Keratinocyte (primary cell): ENCODE results near the gene ESYT3. TPM values are rescaled to one million over a fixed set of nuclear protein-coding genes. Genes with fewer than 3 reads are reported as not detected.
"Not testable (repeated sequence)": the region's sequence is repeated elsewhere in the genome, so short reads cannot be mapped to it uniquely, and the experiment has no call there.

ENCODE experiments used
- DNase-seq: peaks from one replicate; pipeline ENCODE4 v3.0.0-alpha.2; 2011; ENCODE audit warnings: low read depth, missing footprints, low spot score
- FAIRE-seq: peaks from 2 replicates; lab custom pipeline; 2011; peaks lifted over from hg19 to GRCh38; lab: Jason Lieb, UNC
- H2AFZ ChIP-seq: 2 replicates; pipeline ENCODE4 v1.6.0; 2012; ENCODE audit warnings: low read length, control low read depth, inconsistent platforms; ENCODE audit not compliant: control insufficient read depth
- H3K27ac ChIP-seq: 2 replicates; pipeline ENCODE4 v1.5.1; 2011; ENCODE audit warnings: low read length; ENCODE audit not compliant: control insufficient read depth, insufficient read depth
- H3K27me3 ChIP-seq: 3 replicates; pipeline ENCODE4 v1.6.0; 2011; ENCODE audit warnings: low read length; ENCODE audit not compliant: control insufficient read depth, insufficient read depth; ENCODE audit errors: extremely low read depth
- H3K36me3 ChIP-seq, 2 experiments: 2 replicates in 1 of 2; 3 replicates in 1 of 2; pipeline ENCODE4 v1.5.1; 2011; ENCODE audit warnings: low read length in 2 of 2, mild to moderate bottlenecking in 1 of 2; ENCODE audit not compliant: control insufficient read depth in 2 of 2, insufficient read depth in 2 of 2; ENCODE audit errors: extremely low read depth in 1 of 2
- H3K4me1 ChIP-seq: 3 replicates; pipeline ENCODE4 v1.5.1; 2011; ENCODE audit warnings: low read length; ENCODE audit not compliant: control insufficient read depth, insufficient read depth; ENCODE audit errors: extremely low read depth
- H3K4me2 ChIP-seq: 3 replicates; pipeline ENCODE4 v1.6.0; 2011; ENCODE audit warnings: low read depth, low read length; ENCODE audit not compliant: control insufficient read depth, insufficient read depth; ENCODE audit errors: extremely low read depth
- H3K4me3 ChIP-seq, 3 experiments: fragments of 200-600 bp in 1 of 3; sonication (generic) in 1 of 3; 2 replicates in 2 of 3; 3 replicates in 1 of 3; pipeline ENCODE4 v1.5.1; 2011 to 2016; ENCODE audit warnings: low read length in 3 of 3, mild to moderate bottlenecking in 3 of 3, control low read depth in 2 of 3, inconsistent platforms in 1 of 3, low read depth in 1 of 3, mixed read lengths in 1 of 3, mixed run types in 1 of 3, moderate library complexity in 1 of 3; ENCODE audit not compliant: control insufficient read depth in 2 of 3, insufficient read depth in 2 of 3; ENCODE audit errors: extremely low read depth in 1 of 3
- H3K79me2 ChIP-seq: 2 replicates; pipeline ENCODE4 v1.6.0; 2012; ENCODE audit warnings: low read length; ENCODE audit not compliant: control insufficient read depth, insufficient read depth
- H3K9ac ChIP-seq: 3 replicates; pipeline ENCODE4 v1.6.0; 2011; ENCODE audit warnings: low read length; ENCODE audit not compliant: control insufficient read depth, insufficient read depth; ENCODE audit errors: extremely low read depth
- H3K9me1 ChIP-seq: 3 replicates; pipeline ENCODE4 v1.6.0; 2011; ENCODE audit warnings: low read length; ENCODE audit not compliant: control insufficient read depth, insufficient read depth; ENCODE audit errors: extremely low read depth
- H3K9me3 ChIP-seq: 2 replicates; pipeline ENCODE4 v1.5.1; 2012; ENCODE audit warnings: low read depth, low read length; ENCODE audit not compliant: control insufficient read depth
- H4K20me1 ChIP-seq: 3 replicates; pipeline ENCODE4 v1.6.0; 2011; ENCODE audit warnings: low read length; ENCODE audit not compliant: control insufficient read depth, insufficient read depth; ENCODE audit errors: extremely low read depth
- EZH2 ChIP-seq: IDR thresholded peaks from one replicate; pipeline ENCODE4 v1.6.1; 2012; ENCODE audit warnings: inconsistent platforms, mild to moderate bottlenecking, low read length, moderate library complexity
- dilution Hi-C: fragments of 300-500 bp; cut with MboI; formaldehyde crosslinking; loops from one replicate; pipeline ENCODE4 v1.7.0; 2020; ENCODE audit warnings: low sequenced_read_pairs; ENCODE audit not compliant: extremely low pct_ligation_motif_present
- polyA plus RNA-seq, 5 experiments: library from polyadenylated mRNA; depleted of rRNA in 3 of 5; stranded (reverse) in 3 of 5; stranded (forward) in 1 of 5; unstranded in 1 of 5; fragments of >200 nt; gene quantifications; 1 replicate in 1 of 5; 2 replicates in 3 of 5; 3 replicates in 1 of 5; pipeline versions ENCODE4 v1.2.1 to v1.2.3, GENCODE V29; 2011 to 2012; ENCODE audit warnings: missing spikeins in 2 of 5, low read depth in 1 of 5, low replicate concordance in 1 of 5
- TF ChIP-seq, protein P1 (sequence below), 3 experiments: IDR thresholded peaks in 1 of 3; conservative IDR thresholded peaks in 1 of 3; optimal IDR thresholded peaks in 1 of 3; 2 replicates in 2 of 3; 3 replicates in 1 of 3; pipeline versions ENCODE3 to v1.5.1; 2011; ENCODE audit warnings: low read length in 3 of 3, mild to moderate bottlenecking in 3 of 3, moderate library complexity in 2 of 3, control low read depth in 1 of 3, inconsistent platforms in 1 of 3; ENCODE audit not compliant: insufficient read depth in 2 of 3; ENCODE audit errors: extremely low read depth in 1 of 3

ESYT3 gene
- polyA plus RNA-seq, 1 donor (not counting 4 experiments of a cell fraction or from before 2014, with no cell fraction given) = 0.62 TPM

DNA sequence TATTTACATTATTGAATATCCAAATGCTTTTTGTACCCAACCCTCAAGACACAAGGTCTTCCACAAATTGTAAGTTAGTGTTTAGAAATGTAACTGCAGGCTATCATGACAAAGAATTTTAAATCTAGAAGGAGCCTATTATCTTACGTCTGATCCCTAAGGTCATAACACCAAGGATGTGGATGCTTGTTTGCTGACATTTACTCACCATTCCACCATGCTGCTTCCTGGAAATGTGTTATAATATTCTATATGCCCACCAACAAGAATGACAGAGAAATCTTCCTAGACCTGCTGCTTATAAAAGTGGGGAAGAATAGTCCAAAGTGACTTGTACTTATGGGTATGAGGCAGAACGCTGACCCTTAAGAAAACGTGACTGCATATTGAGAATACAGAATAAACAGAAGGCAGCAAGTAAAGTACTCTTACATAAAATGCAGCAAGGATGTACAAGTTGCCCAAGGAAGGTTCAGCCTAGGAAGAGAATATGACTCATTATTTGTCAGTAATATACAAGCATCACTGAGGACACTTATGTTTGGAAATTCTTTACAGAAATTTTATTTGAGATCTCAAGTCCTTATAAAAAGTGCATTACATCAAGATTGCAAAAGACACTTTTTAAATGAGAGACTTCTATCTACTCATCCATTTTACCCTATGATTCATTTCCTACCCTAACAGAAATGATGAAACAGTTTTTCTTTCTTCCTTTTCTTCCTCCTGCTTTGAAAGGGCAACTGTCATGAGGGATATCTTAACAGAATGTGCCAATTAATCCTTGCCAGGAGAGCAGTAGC lies 59.6 kb downstream of the ESYT3 start:
- Histone ChIP-seq H3K79me2 (no peaks in the 10 kb centered on the region), H3K4me1 (peaks cover 19% of the 10 kb centered on the region), H3K9me3 (no peaks in the 10 kb centered on the region), H3K27me3 (no peaks in the 10 kb centered on the region), H2AFZ (no peak overlapping the region), H3K27ac (peak overlapping the region; percentile 61), H3K4me3 (no peak overlapping the region), H3K9ac (no peak overlapping the region), H4K20me1 (no peaks in the 10 kb centered on the region), H3K4me2 (peak overlapping the region; percentile 53), H3K36me3 (no peaks in the 10 kb centered on the region), H3K9me1 (no peaks in the 10 kb centered on the region)
- peak; percentile 71 for FAIRE-seq
- DNase-seq = peak; percentile 4
- TF ChIP-seq, protein P1, sequence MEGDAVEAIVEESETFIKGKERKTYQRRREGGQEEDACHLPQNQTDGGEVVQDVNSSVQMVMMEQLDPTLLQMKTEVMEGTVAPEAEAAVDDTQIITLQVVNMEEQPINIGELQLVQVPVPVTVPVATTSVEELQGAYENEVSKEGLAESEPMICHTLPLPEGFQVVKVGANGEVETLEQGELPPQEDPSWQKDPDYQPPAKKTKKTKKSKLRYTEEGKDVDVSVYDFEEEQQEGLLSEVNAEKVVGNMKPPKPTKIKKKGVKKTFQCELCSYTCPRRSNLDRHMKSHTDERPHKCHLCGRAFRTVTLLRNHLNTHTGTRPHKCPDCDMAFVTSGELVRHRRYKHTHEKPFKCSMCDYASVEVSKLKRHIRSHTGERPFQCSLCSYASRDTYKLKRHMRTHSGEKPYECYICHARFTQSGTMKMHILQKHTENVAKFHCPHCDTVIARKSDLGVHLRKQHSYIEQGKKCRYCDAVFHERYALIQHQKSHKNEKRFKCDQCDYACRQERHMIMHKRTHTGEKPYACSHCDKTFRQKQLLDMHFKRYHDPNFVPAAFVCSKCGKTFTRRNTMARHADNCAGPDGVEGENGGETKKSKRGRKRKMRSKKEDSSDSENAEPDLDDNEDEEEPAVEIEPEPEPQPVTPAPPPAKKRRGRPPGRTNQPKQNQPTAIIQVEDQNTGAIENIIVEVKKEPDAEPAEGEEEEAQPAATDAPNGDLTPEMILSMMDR (optimal IDR thresholded peaks at IDR 0.05 in 1 of 3, IDR thresholded peaks at IDR 0.05 in 1 of 3, conservative IDR thresholded peaks at IDR 0.05 in 1 of 3; ENCODE audit: extremely low read depth in 1 of 3, insufficient read depth in 2 of 3, low read length in 3 of 3) = no peak
- no peak for TF ChIP-seq EZH2
- dilution Hi-C loops = no loop called here

DNA sequence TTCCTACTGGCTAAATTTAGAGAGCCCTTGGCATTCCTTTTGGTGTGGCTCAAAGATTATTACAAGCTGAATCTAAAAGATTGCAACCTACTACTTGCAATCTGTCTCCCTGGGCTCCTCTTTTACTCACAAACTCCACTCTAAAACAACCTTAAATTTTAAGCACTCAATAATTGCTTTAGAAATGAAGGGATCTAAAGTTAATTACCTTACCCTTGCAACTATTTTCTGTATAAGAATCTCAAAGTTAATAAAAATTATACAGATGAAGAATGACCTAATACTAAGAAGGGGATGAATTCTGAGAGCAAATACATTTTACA lies 60.2 kb downstream of the ESYT3 start:
- H4K20me1 ChIP-seq = no peaks in the 10 kb centered on the region
- H3K9me1 ChIP-seq = no peaks in the 10 kb centered on the region
- H3K4me2 ChIP-seq = peak overlapping the region; percentile 50
- dilution Hi-C loops = no loop called here
- peaks cover 19% of the 10 kb centered on the region for H3K4me1 ChIP-seq
- H3K4me3 ChIP-seq = peak overlapping the region in 1 of 3 experiments; percentile 5
- H3K9me3 ChIP-seq = no peaks in the 10 kb centered on the region
- FAIRE-seq (no peak), DNase-seq (no peak)
- no peaks in the 10 kb centered on the region for H3K79me2 ChIP-seq
- H3K27me3 ChIP-seq = no peaks in the 10 kb centered on the region
- no peak overlapping the region for H2AFZ ChIP-seq
- TF ChIP-seq, protein P1 (optimal IDR thresholded peaks at IDR 0.05 in 1 of 3, IDR thresholded peaks at IDR 0.05 in 1 of 3, conservative IDR thresholded peaks at IDR 0.05 in 1 of 3; ENCODE audit: extremely low read depth in 1 of 3, insufficient read depth in 2 of 3, low read length in 3 of 3) = no peak
- TF ChIP-seq EZH2 = no peak
- H3K36me3 ChIP-seq = no peaks in the 10 kb centered on the region
- peak overlapping the region; percentile 61 for H3K27ac ChIP-seq
- no peak overlapping the region for H3K9ac ChIP-seq

DNA sequence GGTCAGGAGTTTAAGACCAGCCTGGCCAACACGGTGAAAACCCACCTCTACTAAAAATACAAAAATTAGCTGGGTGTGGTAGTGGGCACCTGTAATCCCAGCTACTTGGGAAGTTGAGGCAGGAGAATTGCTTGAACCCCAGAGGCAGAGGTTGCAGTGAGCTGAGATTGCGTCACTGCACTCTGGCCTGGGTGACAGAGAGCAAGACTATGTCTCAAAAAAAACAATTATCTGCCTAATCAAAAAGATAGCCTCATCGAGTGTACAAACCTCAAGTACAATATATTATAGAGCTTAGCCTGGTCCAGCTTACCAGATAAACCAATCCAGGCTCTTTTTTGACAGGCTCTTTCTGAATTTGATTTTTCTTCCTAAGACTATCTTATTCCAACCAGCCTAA lies 61.2 kb downstream of the ESYT3 start:
- H3K4me2 ChIP-seq, H3K9me1 ChIP-seq, H3K27me3 ChIP-seq, H3K79me2 ChIP-seq, dilution Hi-C loops, DNase-seq, H3K9ac ChIP-seq, H2AFZ ChIP-seq, FAIRE-seq, H4K20me1 ChIP-seq, H3K4me3 ChIP-seq, H3K27ac ChIP-seq, H3K9me3 ChIP-seq, H3K36me3 ChIP-seq: not testable (repeated sequence)
- peaks cover 19% of the 10 kb centered on the region for H3K4me1 ChIP-seq
